GM15510 (cell line): ENCODE measurements around the gene CFAP20.

Source experiments
- POLR2A ChIP-seq: IDR thresholded peaks from 3 replicates; pipeline ENCODE4 v1.6.1; 2011; ENCODE audit warnings: borderline replicate concordance; ENCODE audit not compliant: insufficient read length; ENCODE audit errors: extremely low read depth

Gene CFAP20

GRCh38 chr16:58129097-58129936, at the start of gene CFAP20:
Gene CFAP20 (minus strand): TSS chr16:58129381. CDS start chr16:58129115, 266 bp downstream.
- TF ChIP-seq POLR2A = peak; percentile 70

DNA sequence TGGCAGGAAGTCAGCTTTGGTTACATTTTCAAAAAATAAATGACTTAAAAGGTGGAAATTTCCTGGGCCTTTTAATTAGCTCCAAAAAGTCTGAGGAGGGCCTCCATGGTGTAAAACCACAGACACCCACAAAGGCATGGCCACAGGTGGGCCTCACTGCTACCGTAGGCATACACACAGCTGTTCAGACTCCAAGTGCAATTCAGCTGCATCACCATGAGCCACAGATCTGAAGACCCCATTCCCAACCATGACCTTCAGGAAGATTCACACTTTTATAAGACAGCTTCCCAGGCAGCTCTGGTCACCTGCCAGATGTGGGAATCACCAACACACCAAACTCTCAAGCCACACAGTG, 48.2 kb upstream of the CFAP20 start:
- no peak for TF ChIP-seq POLR2A

GRCh38 chr16:58176608-58177352, 47.6 kb upstream of the CFAP20 start:
- TF ChIP-seq POLR2A = no peak

DNA sequence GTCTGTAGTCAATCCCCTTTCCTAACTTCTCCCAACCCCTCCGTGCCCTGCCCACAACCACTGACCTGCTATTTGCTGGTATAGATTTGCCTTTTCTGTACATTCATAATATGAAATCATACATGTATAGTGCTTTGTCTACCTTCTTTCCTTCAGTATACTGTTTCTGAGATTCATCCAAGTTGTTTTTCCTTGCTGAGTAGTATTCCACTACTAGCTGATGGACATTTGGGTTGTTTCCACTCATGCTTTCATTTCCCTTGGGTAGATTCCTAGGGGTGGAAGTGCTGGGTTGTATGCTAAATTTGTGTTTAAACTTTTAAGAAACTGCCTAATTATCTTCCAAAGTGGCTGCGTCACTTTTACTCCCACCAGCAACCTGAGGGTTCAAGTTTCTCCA, 41.0 kb upstream of the CFAP20 start:
- TF ChIP-seq POLR2A = no peak

- no peak for TF ChIP-seq POLR2A
These were observed 31.7 kb upstream of the CFAP20 start for GRCh38 chr16:58160855-58161254.

DNA sequence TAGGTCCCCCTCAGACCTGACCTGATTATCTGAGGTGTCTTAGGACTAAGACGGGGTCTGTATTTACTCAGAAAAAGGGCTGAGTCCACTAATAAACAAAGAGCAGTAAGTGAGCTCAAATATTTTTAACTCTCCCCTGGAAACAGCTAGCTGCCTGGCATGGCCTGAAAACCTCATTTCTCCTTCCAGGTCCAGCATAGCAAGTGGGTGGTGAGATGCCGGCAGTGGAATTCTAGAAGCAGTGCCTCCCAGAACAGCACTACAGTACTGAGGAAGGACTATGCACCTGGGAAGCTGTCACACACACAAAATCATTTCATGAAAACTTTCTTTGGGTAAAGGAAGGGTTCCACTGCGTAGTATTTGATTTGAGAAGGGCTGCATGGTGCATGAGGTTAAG, 29.5 kb upstream of the CFAP20 start:
- no peak for TF ChIP-seq POLR2A

DNA sequence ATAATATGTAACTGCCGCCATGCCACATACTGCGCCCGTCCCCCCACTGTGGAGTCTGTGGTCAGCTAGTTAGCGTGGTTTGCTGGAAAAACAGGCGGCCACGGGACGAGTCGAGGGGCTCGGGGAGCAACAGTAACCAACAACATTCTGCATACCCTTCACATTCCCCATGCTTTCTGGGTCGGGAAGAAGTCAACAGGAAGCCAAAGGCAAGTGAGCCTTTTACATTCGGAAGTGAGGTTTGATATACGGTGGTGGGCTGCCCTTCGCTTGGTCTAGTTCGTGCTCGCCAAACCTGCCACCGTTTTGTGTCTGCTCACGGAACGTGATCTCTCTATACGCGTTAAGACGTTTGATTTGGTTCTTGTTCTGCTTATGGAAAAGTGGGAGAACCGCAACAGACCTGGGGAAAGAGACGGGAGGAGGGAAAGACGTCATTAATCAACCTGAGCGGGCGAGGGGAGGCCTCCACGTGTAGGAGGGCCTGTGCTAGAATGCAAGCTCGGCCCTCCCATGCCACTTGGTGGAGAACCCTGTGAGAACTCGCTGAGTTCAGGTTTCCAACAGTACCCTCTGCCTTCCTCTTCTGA, 28.9 kb upstream of the CFAP20 start:
- no peak for TF ChIP-seq POLR2A

DNA sequence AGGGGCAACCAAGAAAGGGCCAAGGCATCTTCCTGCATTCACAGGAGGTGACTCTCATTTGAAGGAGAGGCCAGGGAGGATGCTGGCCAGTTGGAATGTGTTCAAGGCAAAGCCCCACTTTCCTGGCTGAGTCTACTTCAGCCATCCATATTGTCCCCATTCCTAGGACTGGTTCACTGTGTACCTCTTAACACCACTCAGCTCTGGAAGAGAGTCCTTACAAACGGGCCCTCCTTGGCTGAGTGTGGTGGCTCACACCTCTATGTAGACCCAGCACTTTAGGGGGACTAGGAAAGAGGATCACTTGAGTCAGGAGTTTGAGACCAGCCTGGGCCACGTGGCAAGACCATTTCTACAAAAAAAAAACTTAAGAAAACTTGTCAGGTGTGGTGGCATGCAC, 28.1 kb upstream of the CFAP20 start:
- TF ChIP-seq POLR2A = no peak

DNA sequence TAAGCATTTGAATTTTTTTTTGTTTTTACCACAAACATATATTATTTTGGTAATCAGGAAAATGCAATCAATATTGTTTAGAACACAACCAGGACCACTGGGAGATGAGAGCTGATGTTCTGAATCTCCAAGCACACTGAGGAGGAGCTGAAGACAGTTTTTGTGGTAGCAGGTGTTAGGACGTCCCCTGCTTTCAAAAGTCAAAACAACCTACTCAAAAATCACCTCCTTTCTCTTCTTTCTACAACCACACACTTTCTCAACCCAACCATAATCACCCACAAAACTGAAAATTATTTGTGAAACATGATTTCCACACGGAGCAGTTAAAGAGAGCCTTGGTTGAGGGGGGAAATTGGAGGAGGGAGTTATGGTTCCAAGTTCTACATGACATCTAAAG, 26.7 kb upstream of the CFAP20 start:
- TF ChIP-seq POLR2A = no peak

- no peak for TF ChIP-seq POLR2A
These were observed 25.2 kb upstream of the CFAP20 start for GRCh38 chr16:58154345-58154744.

GRCh38 chr16:58152246-58152868, 23.2 kb upstream of the CFAP20 start:
- TF ChIP-seq POLR2A = no peak

DNA sequence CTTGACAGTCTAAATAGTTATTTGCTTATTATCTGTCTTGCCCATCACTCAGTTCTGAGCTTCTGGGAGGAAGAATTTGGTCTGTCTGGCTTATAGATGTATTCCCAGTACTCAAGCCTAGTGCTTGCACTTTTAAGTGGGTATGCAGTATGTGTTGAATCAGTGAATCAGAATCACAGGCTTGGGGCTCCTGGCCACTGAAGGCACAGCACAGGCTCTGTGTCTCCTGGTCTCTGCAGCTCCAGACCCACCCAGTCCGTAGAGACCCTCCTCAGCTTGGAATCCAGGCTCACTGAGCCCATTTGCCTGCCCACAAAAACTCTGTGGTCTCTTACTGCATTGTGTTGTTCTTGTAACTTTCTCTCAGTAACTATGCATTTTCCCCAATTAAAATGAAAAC, 19.3 kb upstream of the CFAP20 start:
- TF ChIP-seq POLR2A = no peak

GRCh38 chr16:58148099-58148498, 18.9 kb upstream of the CFAP20 start:
- TF ChIP-seq POLR2A = no peak

GRCh38 chr16:58138852-58139251, 9.7 kb upstream of the CFAP20 start:
- no peak for TF ChIP-seq POLR2A

- no peak for TF ChIP-seq POLR2A
These were observed 8.4 kb upstream of the CFAP20 start for GRCh38 chr16:58137581-58137980.

DNA sequence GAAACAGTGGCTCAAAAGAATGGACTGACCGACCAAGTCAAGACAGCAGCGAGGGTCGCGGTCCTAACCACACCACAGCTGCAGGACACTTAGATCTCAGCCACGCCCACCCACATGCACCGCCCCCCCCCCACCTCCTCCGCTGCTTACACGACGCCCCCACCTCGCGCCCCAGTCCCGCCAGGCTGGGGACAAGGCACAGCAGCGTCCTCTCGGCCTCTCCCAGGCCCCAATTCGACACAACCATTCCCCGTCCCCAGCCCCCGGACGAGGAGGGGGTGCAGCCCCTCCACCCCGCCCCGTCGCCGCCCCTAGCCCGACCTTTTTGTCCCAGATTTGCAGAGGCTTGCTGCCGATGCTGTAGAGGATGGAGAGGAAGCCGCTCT, 477 bp downstream of the CFAP20 start:
- no peak for TF ChIP-seq POLR2A

- TF ChIP-seq POLR2A = no peak
These were observed 975 bp downstream of the CFAP20 start for GRCh38 chr16:58128181-58128631.
